ENCODE results near the gene MGAT2. TPM values are rescaled to one million over a fixed set of nuclear protein-coding genes. Genes with fewer than 3 reads are reported as not detected.

Gene MGAT2
- total and polyA plus RNA-seq, 9 of the 15 experiments (the other 6 are each of a cell fraction or from before 2014, with no cell fraction given), result 0.03 to 33.3 (median 24.6) TPM; not detected in 1

- TF ChIP-seq RBM22 (IDR thresholded peaks at IDR 0.05; ENCODE audit: low read depth, low read length, poor library complexity, severe bottlenecking), result peak; percentile 12
- TF ChIP-seq MTA3 (IDR thresholded peaks at IDR 0.05; ENCODE audit: borderline replicate concordance), result no peak
- 0 out of 2 replicates have a peak, but pooled peaks have one; percentile 24 for TF ChIP-seq HMGXB4 (CRISPR knock-in tag; IDR thresholded peaks at IDR 0.05)
- TF ChIP-seq ETV6 (IDR thresholded peaks at IDR 0.05; ENCODE audit: borderline replicate concordance in 1 of 2, low read depth in 2 of 2, low read length in 1 of 2), result no peak
- no peak for TF ChIP-seq ETV6 (CRISPR knock-in tag; IDR thresholded peaks at IDR 0.05; ENCODE audit: borderline replicate concordance)
- 0 out of 4 replicates have a peak, but pooled peaks of 1 of the 2 experiments have one; percentile 2 for TF ChIP-seq UBTF (IDR thresholded peaks at IDR 0.05; ENCODE audit: borderline replicate concordance in 1 of 2, low read depth in 2 of 2, low read length in 2 of 2)
- no peak for TF ChIP-seq MYBL2 (IDR thresholded peaks at IDR 0.05; ENCODE audit: low read depth)
- TF ChIP-seq MYBL2 (CRISPR knock-in tag; IDR thresholded peaks at IDR 0.05; ENCODE audit: borderline replicate concordance), result no peak
- no peak for TF ChIP-seq USF2 (CRISPR knock-in tag; IDR thresholded peaks at IDR 0.05)
- TF ChIP-seq ZNF77 (CRISPR knock-in tag; IDR thresholded peaks at IDR 0.05), result no peak
- TF ChIP-seq ZBTB8A (IDR thresholded peaks at IDR 0.05; ENCODE audit: partially characterized antibody), result no peak
- no peak for TF ChIP-seq POLR3G (IDR thresholded peaks at IDR 0.05; ENCODE audit: extremely low read depth, insufficient read length, insufficient replicate concordance)
- no peak for TF ChIP-seq HES1 (IDR thresholded peaks at IDR 0.05; ENCODE audit: low read depth)
Observed at GRCh38 chr14:49621114-49621881, 699 bp downstream of the MGAT2 start (continued).

Data from K562 (cell line).